Activated T-cell treated with anti-CD3 and anti-CD28 coated beads, Interleukin-2, amount 50 U/mL, for 72 hours (primary cell): ENCODE measurements around the gene DCAF4L1. TPM values are rescaled to one million over a fixed set of nuclear protein-coding genes. Genes with fewer than 3 reads are reported as not detected.
A peak's percentile ranks its signal among the peaks of the same experiment; 100 is the strongest.

Experiments
- ATAC-seq, 2 donors: fragments of 150-1000 bp; cut with Tn5 transposase; replicated peaks in 1 of 2; 2 replicates each; pipeline ENCODE4 v1.10.0; 2021; ENCODE audit warnings: moderate library complexity in 2 of 2, mild to moderate bottlenecking in 1 of 2
- DNase-seq, 2 donors: peaks; one replicate each; pipeline ENCODE4 v3.0.0; 2021 to 2022; ENCODE audit warnings: mixed read lengths in 1 of 2
- H3K27ac Mint-ChIP-seq: one replicate; pipeline ENCODE4 v1.8.0; 2022; ENCODE audit warnings: mild to moderate bottlenecking, moderate library complexity, mixed read lengths
- H3K27me3 Mint-ChIP-seq: one replicate; pipeline ENCODE4 v1.8.0; 2022; ENCODE audit warnings: low read depth, mixed read lengths
- H3K36me3 Mint-ChIP-seq, 2 donors: one replicate each; pipeline ENCODE4 v1.8.0; 2022; ENCODE audit warnings: mixed read lengths in 2 of 2, mild to moderate bottlenecking in 1 of 2; ENCODE audit not compliant: insufficient read depth in 2 of 2
- H3K4me1 Mint-ChIP-seq: one replicate; pipeline ENCODE4 v1.8.0; 2022; ENCODE audit warnings: low read depth, mixed read lengths
- H3K4me3 Mint-ChIP-seq, 2 donors: one replicate each; pipeline ENCODE4 v1.8.0; 2022; ENCODE audit warnings: mild to moderate bottlenecking in 2 of 2, mixed read lengths in 2 of 2, moderate library complexity in 2 of 2
- H3K9me3 Mint-ChIP-seq, 2 donors: one replicate each; pipeline ENCODE4 v1.8.0; 2022; ENCODE audit warnings: mixed read lengths in 2 of 2
- total RNA-seq, 2 donors: library from RNA; stranded (reverse); gene quantifications; one replicate each; pipeline ENCODE4 v1.2.3, GENCODE V29; 2022

DCAF4L1 gene
- total RNA-seq, 2 donors from 2014 or later, result 0.19 to 0.24 TPM

- DNase-seq, result no peak
- peak overlapping the region; percentile 60 for H3K27ac Mint-ChIP-seq
- ATAC-seq, result no peak
- H3K9me3 Mint-ChIP-seq, result no peaks in the 10 kb centered on the region
- no peak overlapping the region for H3K4me3 Mint-ChIP-seq
- H3K27me3 Mint-ChIP-seq, result no peaks in the 10 kb centered on the region
- H3K36me3 Mint-ChIP-seq, result peaks cover 2 to 5% of the 10 kb centered on the region in 2 donors
- H3K4me1 Mint-ChIP-seq, result peaks cover 18% of the 10 kb centered on the region
Measured at GRCh38 chr4:41992967-41993857, 11.7 kb downstream of the DCAF4L1 start.

- peaks cover 28% of the 10 kb centered on the region for H3K4me1 Mint-ChIP-seq
Measured at GRCh38 chr4:41994461-41994985, 13.0 kb downstream of the DCAF4L1 start.

GRCh38 chr4:41998019-41998418, 16.5 kb downstream of the DCAF4L1 start:
- DNase-seq, result no peak
- H3K4me3 Mint-ChIP-seq, result no peak overlapping the region
- peaks cover 1 to 3% of the 10 kb centered on the region in 2 donors for H3K36me3 Mint-ChIP-seq
- H3K4me1 Mint-ChIP-seq, result peaks cover 18% of the 10 kb centered on the region
- H3K9me3 Mint-ChIP-seq, result no peaks in the 10 kb centered on the region
- no peaks in the 10 kb centered on the region for H3K27me3 Mint-ChIP-seq
- H3K27ac Mint-ChIP-seq, result no peak overlapping the region
- no peak for ATAC-seq

More at GRCh38 chr4:41994461-41994985, 13.0 kb downstream of the DCAF4L1 start:
- Mint-ChIP-seq H3K4me3 (no peak overlapping the region), H3K27ac (no peak overlapping the region), H3K27me3 (no peaks in the 10 kb centered on the region), H3K9me3 (no peaks in the 10 kb centered on the region), H3K36me3 (peaks cover 2 to 5% of the 10 kb centered on the region in 2 donors)
- ATAC-seq (no peak), DNase-seq (no peak)

DNA sequence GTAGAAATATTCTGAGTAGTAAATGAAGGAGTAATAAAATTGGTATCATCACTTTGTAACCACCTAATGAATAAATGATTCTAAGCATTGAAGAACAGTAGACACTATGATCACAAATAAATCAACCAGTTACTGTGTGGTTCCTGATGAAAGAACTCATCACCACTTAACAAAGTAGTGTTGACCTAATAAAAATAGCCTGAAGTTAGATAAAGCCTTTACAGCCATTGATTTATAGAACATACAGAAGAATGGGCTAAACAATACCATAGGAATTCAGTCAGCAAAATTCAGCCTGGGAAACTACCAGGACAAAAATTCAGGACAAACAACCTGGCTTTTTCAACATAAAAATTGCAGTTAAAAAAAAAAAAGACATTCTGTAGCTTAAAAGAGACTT, 17.8 kb downstream of the DCAF4L1 start:
- Mint-ChIP-seq H3K4me3 (no peak overlapping the region), H3K27ac (no peak overlapping the region), H3K36me3 (peaks cover 3 to 11% of the 10 kb centered on the region in 2 donors), H3K4me1 (peaks cover 18% of the 10 kb centered on the region), H3K9me3 (no peaks in the 10 kb centered on the region), H3K27me3 (no peaks in the 10 kb centered on the region)
- DNase-seq (no peak), ATAC-seq (no peak)

- Mint-ChIP-seq H3K9me3 (peaks cover 0 to 5% of the 10 kb centered on the region in 2 donors), H3K27ac (no peak overlapping the region), H3K36me3 (peaks cover 14 to 38% of the 10 kb centered on the region in 2 donors), H3K4me3 (no peak overlapping the region), H3K27me3 (no peaks in the 10 kb centered on the region), H3K4me1 (peaks cover 6% of the 10 kb centered on the region)
- no peak for DNase-seq
- no peak for ATAC-seq
Measured at GRCh38 chr4:42008011-42008786, 26.6 kb downstream of the DCAF4L1 start.

- no peaks in the 10 kb centered on the region for H3K27me3 Mint-ChIP-seq
- DNase-seq (no peak), ATAC-seq (no peak)
- peaks cover 8 to 15% of the 10 kb centered on the region in 2 donors for H3K36me3 Mint-ChIP-seq
- H3K4me1 Mint-ChIP-seq, result peaks cover 5% of the 10 kb centered on the region
- H3K4me3 Mint-ChIP-seq, result no peak overlapping the region
- peaks cover 0 to 5% of the 10 kb centered on the region in 2 donors for H3K9me3 Mint-ChIP-seq
- no peak overlapping the region for H3K27ac Mint-ChIP-seq
Measured at GRCh38 chr4:42015438-42015837, 33.9 kb downstream of the DCAF4L1 start.

DNA sequence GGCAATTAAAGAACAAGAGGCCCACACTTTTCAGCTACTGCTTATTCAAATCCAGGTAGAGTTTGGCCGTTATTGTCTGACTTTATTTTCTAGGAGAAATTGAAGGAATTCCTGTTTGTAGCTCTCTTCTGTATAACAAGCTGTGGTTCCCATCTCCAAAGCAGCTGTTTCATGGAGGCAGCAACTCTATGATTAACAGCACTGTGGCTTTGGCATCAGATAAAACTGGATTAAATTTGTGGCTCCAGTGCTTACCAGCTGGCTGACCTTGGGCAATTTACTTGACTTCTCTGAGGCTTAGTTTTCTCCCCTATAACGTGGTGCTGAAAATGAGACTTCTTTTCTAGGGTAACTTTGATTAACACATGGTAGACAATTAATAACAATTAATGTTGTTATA, 36.9 kb downstream of the DCAF4L1 start:
- Mint-ChIP-seq H3K9me3 (no peaks in the 10 kb centered on the region), H3K27ac (no peak overlapping the region), H3K4me1 (peaks cover 5% of the 10 kb centered on the region), H3K27me3 (no peaks in the 10 kb centered on the region), H3K36me3 (peaks cover 0 to 14% of the 10 kb centered on the region in 2 donors), H3K4me3 (no peak overlapping the region)
- DNase-seq (no peak), ATAC-seq (no peak)

Other genes starting within 250 kb of the DCAF4L1 start
- not detected for gene PHOX2B, start 233.0 kb upstream of the DCAF4L1 start, total RNA-seq
- gene TMEM33, start 46.3 kb upstream of the DCAF4L1 start, total RNA-seq, result 10 to 100 TPM; 37.4 to 45.5 TPM
- 10 to 100 TPM; 45.5 to 47.8 TPM for gene SLC30A9, start 8.8 kb downstream of the DCAF4L1 start, total RNA-seq
- gene BEND4, start 170.9 kb downstream of the DCAF4L1 start, total RNA-seq, result under 1 TPM; 0.41 to 0.53 TPM